MM.1S (cell line): ENCODE results near the gene SMIM10L1.

ENCODE experiments used
- DNase-seq: peaks from one replicate; pipeline ENCODE4 v3.0.0-alpha.2; 2015
- H2AFZ ChIP-seq: fragments of 300-600 bp; sonication (generic); 2 replicates; pipeline ENCODE4 v1.6.0; 2016; ENCODE audit warnings: antibody characterized with exemption, low read length
- H3F3A ChIP-seq: fragments of 300-600 bp; sonication (generic); 2 replicates; pipeline ENCODE4 v1.6.1; 2016; ENCODE audit warnings: mild to moderate bottlenecking, antibody characterized with exemption, low read length, moderate library complexity, mixed read lengths; ENCODE audit not compliant: insufficient read depth
- H3K27ac ChIP-seq: fragments of 300-600 bp; sonication (generic); 2 replicates; pipeline ENCODE4 v1.5.1; 2016; ENCODE audit warnings: mild to moderate bottlenecking, low read length
- H3K27me3 ChIP-seq: fragments of 300-600 bp; sonication (generic); replicated peaks from 2 replicates; pipeline ENCODE4 v1.6.0; 2016; ENCODE audit warnings: low read length; ENCODE audit not compliant: insufficient read depth
- H3K36me3 ChIP-seq: fragments of 300-600 bp; sonication (generic); replicated peaks from 2 replicates; pipeline ENCODE4 v1.6.1; 2016; ENCODE audit warnings: mild to moderate bottlenecking, low read length, mixed read lengths; ENCODE audit not compliant: insufficient read depth
- H3K4me1 ChIP-seq: fragments of 300-600 bp; sonication (generic); 2 replicates; pipeline ENCODE4 v1.6.1; 2016; ENCODE audit warnings: low read length, mixed read lengths
- H3K4me2 ChIP-seq: fragments of 300-600 bp; sonication (generic); 2 replicates; pipeline ENCODE4 v1.6.0; 2016; ENCODE audit warnings: low read depth, low read length
- H3K4me3 ChIP-seq: fragments of 300-600 bp; sonication (generic); 2 replicates; pipeline ENCODE4 v1.5.1; 2016; ENCODE audit warnings: low read length, mixed read lengths
- H3K79me2 ChIP-seq: fragments of 300-600 bp; sonication (generic); 2 replicates; pipeline ENCODE4 v1.6.1; 2016; ENCODE audit warnings: mixed run types, low read length, mixed read lengths
- H3K9ac ChIP-seq: fragments of 300-600 bp; sonication (generic); 2 replicates; pipeline ENCODE4 v1.6.1; 2016; ENCODE audit warnings: low read length, mixed read lengths
- H3K9me2 ChIP-seq: fragments of 300-600 bp; sonication (generic); replicated peaks from 2 replicates; pipeline ENCODE4 v1.6.1; 2016; ENCODE audit warnings: mild to moderate bottlenecking, low read length, mixed read lengths; ENCODE audit not compliant: insufficient read depth
- H3K9me3 ChIP-seq: fragments of 300-600 bp; sonication (generic); replicated peaks from 2 replicates; pipeline ENCODE4 v1.6.1; 2016; ENCODE audit warnings: mild to moderate bottlenecking, low read length, mixed read lengths; ENCODE audit not compliant: insufficient read depth
- H4K20me1 ChIP-seq: fragments of 300-600 bp; sonication (generic); 2 replicates; pipeline ENCODE4 v1.6.1; 2016; ENCODE audit warnings: mild to moderate bottlenecking, low read length, moderate library complexity, mixed read lengths; ENCODE audit not compliant: insufficient read depth
- EZH2 ChIP-seq: fragments of 300-600 bp; sonication (generic); optimal IDR thresholded peaks from 2 replicates; pipeline ENCODE3; 2017; ENCODE audit warnings: low read depth, mild to moderate bottlenecking, antibody characterized with exemption, low read length, mixed read lengths
- EZH2phosphoT487 ChIP-seq: fragments of 300-600 bp; sonication (generic); IDR thresholded peaks from 2 replicates; pipeline ENCODE4 v1.6.1; 2018; ENCODE audit warnings: antibody characterized with exemption, low read length
- TF ChIP-seq, protein P1 (sequence below): fragments of 300-600 bp; sonication (generic); IDR thresholded peaks from 2 replicates; pipeline ENCODE4 v1.5.1; 2016; ENCODE audit warnings: antibody characterized with exemption, low read length, mixed read lengths

SMIM10L1 gene

DNA sequence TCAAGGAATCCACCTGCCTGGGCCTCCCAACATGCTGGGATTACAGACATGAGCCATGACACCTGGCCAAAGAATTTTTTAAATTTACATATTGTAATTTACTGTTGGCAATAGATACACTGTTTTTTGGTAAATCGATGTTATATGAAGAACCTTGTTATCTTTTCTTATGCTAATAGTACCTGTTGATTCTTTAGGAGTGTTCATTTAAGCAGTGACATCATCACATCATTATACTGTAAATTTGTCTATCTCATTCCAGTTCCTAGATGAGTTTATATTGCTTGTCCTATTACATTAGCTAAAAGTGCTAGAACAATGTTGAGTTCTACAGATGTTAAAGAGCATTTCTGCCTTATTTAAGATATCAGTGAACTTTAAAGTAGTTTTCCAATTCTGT lies 23.6 kb upstream of the SMIM10L1 start:
- H3K4me2 ChIP-seq, result no peak overlapping the region
- H3K4me3 ChIP-seq, result no peak overlapping the region
- H3F3A ChIP-seq, result no peaks in the 10 kb centered on the region
- H3K79me2 ChIP-seq, result peaks cover 34% of the 10 kb centered on the region
- no peaks in the 10 kb centered on the region for H3K27me3 ChIP-seq
- H3K4me1 ChIP-seq, result no peaks in the 10 kb centered on the region
- DNase-seq, result no peak
- TF ChIP-seq EZH2phosphoT487, result no peak
- H3K9ac ChIP-seq, result no peak overlapping the region
- H4K20me1 ChIP-seq, result no peaks in the 10 kb centered on the region
- no peaks in the 10 kb centered on the region for H3K9me3 ChIP-seq
- H3K36me3 ChIP-seq, result no peaks in the 10 kb centered on the region
- no peaks in the 10 kb centered on the region for H3K9me2 ChIP-seq
- H3K27ac ChIP-seq, result no peak overlapping the region
- H2AFZ ChIP-seq, result no peak overlapping the region

DNA sequence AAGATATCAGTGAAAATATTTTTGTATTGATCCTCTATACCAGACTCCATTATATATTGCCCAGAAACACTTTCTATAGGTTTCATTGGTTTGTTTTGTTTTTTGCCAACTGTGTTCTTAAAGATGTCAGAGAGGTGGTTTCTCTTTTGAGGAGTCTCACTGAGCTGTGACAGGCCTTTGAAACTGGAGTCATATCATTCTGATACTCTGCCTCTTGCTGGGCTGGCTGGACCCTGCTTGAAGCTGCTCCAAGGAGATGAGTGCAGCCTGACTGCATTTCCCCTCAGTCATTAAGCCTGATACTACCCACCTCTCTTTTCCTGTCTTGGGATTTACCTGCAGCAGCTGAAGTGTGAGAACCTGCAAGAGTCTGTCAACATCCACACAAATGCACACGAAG lies 20.2 kb upstream of the SMIM10L1 start:
- Histone ChIP-seq H3K4me1 (no peaks in the 10 kb centered on the region), H3K27ac (no peak overlapping the region), H3K4me2 (no peak overlapping the region), H3F3A (no peaks in the 10 kb centered on the region), H3K9me3 (no peaks in the 10 kb centered on the region), H3K79me2 (peaks cover 43% of the 10 kb centered on the region), H3K27me3 (no peaks in the 10 kb centered on the region), H3K9ac (no peak overlapping the region), H3K36me3 (no peaks in the 10 kb centered on the region), H2AFZ (no peak overlapping the region), H3K9me2 (no peaks in the 10 kb centered on the region), H4K20me1 (no peaks in the 10 kb centered on the region), H3K4me3 (no peak overlapping the region)
- TF ChIP-seq, protein P1, sequence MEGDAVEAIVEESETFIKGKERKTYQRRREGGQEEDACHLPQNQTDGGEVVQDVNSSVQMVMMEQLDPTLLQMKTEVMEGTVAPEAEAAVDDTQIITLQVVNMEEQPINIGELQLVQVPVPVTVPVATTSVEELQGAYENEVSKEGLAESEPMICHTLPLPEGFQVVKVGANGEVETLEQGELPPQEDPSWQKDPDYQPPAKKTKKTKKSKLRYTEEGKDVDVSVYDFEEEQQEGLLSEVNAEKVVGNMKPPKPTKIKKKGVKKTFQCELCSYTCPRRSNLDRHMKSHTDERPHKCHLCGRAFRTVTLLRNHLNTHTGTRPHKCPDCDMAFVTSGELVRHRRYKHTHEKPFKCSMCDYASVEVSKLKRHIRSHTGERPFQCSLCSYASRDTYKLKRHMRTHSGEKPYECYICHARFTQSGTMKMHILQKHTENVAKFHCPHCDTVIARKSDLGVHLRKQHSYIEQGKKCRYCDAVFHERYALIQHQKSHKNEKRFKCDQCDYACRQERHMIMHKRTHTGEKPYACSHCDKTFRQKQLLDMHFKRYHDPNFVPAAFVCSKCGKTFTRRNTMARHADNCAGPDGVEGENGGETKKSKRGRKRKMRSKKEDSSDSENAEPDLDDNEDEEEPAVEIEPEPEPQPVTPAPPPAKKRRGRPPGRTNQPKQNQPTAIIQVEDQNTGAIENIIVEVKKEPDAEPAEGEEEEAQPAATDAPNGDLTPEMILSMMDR, result no peak
- TF ChIP-seq EZH2, result no peak
- no peak for TF ChIP-seq EZH2phosphoT487
- DNase-seq, result no peak

DNA sequence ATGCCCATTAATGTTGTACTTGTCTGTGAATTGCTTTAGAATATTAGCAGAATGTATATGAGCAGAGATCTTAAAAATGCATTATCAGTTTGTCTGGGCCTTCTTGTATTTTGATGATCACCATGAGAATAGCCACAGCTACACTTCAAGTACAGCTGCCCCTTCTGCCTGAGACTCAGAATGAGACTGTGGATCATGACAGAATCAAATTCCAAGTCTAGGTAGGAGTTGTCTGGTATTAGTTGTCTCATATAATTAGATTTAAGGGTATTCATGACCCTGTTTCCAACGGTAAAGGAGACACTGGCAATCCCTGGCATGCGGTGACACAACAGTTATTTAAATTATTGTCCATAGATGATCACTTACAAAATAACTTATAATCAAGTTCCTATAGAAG lies 18.3 kb upstream of the SMIM10L1 start:
- Histone ChIP-seq H3K27ac (no peak overlapping the region), H2AFZ (no peak overlapping the region), H4K20me1 (no peaks in the 10 kb centered on the region), H3K4me2 (no peak overlapping the region), H3K4me1 (no peaks in the 10 kb centered on the region), H3K79me2 (peaks cover 61% of the 10 kb centered on the region), H3K9ac (no peak overlapping the region), H3K36me3 (no peaks in the 10 kb centered on the region), H3K4me3 (no peak overlapping the region), H3K27me3 (no peaks in the 10 kb centered on the region), H3K9me3 (no peaks in the 10 kb centered on the region), H3F3A (no peaks in the 10 kb centered on the region), H3K9me2 (no peaks in the 10 kb centered on the region)
- TF ChIP-seq EZH2 (no peak), EZH2phosphoT487 (no peak)
- TF ChIP-seq, protein P1, result no peak
- DNase-seq, result no peak

DNA sequence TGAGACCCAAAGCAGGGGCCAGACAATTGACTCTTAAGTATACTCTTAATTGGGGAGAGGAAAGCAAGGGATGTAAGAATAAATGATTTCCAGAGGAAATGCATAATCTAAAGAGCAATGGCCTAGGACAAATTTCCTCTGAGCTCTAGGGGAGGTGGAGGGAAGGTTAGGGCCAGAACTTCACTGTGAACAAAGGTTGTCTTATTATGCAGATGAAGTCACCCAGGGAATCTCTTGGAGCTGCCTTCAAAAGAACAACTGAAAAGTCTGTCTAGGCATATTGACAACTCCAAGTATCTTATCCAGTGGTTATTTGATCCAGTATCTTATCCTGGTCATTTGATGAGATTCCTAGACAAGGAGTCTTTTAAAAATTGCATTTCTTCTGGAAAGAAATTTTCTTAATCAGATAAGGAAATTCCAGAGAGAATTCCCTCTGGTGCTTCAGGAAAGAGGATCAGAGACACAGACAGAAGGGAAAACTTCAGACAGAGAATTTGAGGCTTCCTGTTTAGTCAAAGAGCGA lies 16.5 kb upstream of the SMIM10L1 start:
- Histone ChIP-seq H3K79me2 (peaks cover 77% of the 10 kb centered on the region), H3K4me3 (no peak overlapping the region), H3K27ac (no peak overlapping the region), H3K36me3 (no peaks in the 10 kb centered on the region), H3K9me2 (no peaks in the 10 kb centered on the region; the same call in 1 of the 2 replicates), H3K27me3 (no peaks in the 10 kb centered on the region), H3K4me1 (no peaks in the 10 kb centered on the region), H4K20me1 (no peaks in the 10 kb centered on the region), H2AFZ (no peak overlapping the region), H3K9me3 (no peaks in the 10 kb centered on the region), H3F3A (no peaks in the 10 kb centered on the region), H3K4me2 (no peak overlapping the region), H3K9ac (no peak overlapping the region)
- no peak for TF ChIP-seq EZH2phosphoT487
- TF ChIP-seq EZH2, result no peak
- TF ChIP-seq, protein P1, result no peak
- DNase-seq, result no peak
